ENCODE measurements around the gene CPVL.

DNA sequence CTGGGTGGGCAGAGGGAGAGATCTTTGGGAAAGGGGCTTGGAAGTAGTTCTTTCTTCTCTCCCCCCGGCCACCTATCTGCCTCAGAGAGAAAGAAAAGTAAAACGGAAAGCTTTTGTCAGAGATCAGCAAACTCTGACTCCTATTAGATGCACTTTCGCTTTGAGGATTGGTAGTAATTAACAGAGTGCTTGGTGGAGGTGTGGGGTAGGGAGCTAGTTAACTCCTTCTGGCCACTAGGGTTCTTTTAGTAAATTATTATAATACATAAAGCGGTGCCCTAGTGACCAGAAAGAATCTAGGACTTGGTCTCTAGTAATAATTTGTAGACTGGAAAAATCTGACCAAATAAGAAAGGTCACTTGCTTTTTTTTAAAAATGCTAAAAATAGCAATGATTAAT is 54.6 kb downstream of the CPVL start:
- TF ChIP-seq, protein P1, sequence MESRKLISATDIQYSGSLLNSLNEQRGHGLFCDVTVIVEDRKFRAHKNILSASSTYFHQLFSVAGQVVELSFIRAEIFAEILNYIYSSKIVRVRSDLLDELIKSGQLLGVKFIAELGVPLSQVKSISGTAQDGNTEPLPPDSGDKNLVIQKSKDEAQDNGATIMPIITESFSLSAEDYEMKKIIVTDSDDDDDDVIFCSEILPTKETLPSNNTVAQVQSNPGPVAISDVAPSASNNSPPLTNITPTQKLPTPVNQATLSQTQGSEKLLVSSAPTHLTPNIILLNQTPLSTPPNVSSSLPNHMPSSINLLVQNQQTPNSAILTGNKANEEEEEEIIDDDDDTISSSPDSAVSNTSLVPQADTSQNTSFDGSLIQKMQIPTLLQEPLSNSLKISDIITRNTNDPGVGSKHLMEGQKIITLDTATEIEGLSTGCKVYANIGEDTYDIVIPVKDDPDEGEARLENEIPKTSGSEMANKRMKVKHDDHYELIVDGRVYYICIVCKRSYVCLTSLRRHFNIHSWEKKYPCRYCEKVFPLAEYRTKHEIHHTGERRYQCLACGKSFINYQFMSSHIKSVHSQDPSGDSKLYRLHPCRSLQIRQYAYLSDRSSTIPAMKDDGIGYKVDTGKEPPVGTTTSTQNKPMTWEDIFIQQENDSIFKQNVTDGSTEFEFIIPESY (IDR thresholded peaks at IDR 0.05) = no peak
- TF ChIP-seq, protein P2, sequence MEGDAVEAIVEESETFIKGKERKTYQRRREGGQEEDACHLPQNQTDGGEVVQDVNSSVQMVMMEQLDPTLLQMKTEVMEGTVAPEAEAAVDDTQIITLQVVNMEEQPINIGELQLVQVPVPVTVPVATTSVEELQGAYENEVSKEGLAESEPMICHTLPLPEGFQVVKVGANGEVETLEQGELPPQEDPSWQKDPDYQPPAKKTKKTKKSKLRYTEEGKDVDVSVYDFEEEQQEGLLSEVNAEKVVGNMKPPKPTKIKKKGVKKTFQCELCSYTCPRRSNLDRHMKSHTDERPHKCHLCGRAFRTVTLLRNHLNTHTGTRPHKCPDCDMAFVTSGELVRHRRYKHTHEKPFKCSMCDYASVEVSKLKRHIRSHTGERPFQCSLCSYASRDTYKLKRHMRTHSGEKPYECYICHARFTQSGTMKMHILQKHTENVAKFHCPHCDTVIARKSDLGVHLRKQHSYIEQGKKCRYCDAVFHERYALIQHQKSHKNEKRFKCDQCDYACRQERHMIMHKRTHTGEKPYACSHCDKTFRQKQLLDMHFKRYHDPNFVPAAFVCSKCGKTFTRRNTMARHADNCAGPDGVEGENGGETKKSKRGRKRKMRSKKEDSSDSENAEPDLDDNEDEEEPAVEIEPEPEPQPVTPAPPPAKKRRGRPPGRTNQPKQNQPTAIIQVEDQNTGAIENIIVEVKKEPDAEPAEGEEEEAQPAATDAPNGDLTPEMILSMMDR (IDR thresholded peaks at IDR 0.05; ENCODE audit: low read depth, low read length, missing input control) = no peak
- TF ChIP-seq EGR1 (IDR thresholded peaks at IDR 0.05; ENCODE audit: low read depth in 2 of 2) (no peak), TAF1 (conservative IDR thresholded peaks at IDR 0.05) (no peak)
